A549 (cell line): ENCODE results near the gene TXNIP. TPM values are rescaled to one million over a fixed set of nuclear protein-coding genes. Genes with fewer than 3 reads are reported as not detected.
A peak's percentile ranks its signal among the peaks of the same experiment; 100 is the strongest.

Experiments used
- BCL3 ChIP-seq: fragments of >200 bp; sonication (Bioruptor Twin); formaldehyde crosslinking; IDR thresholded peaks from 3 replicates; pipeline ENCODE4 v1.6.1; 2016
- CBX2 ChIP-seq: fragments of 200-600 bp; sonication (generic); IDR thresholded peaks from 2 replicates; pipeline ENCODE4 v1.6.1; 2016; ENCODE audit warnings: low read depth, mild to moderate bottlenecking, borderline replicate concordance
- CBX8 ChIP-seq: fragments of 200-600 bp; sonication (generic); IDR thresholded peaks from 2 replicates; pipeline ENCODE4 v1.6.1; 2016
- EHF ChIP-seq: fragments of 250-450 bp; sonication (Bioruptor Pico); IDR thresholded peaks from 2 replicates; pipeline ENCODE4 v1.5.0; 2020; ENCODE audit warnings: mild to moderate bottlenecking
- GATA3 ChIP-seq: IDR thresholded peaks from 2 replicates; pipeline ENCODE4 v1.6.1; 2012; ENCODE audit warnings: borderline replicate concordance
- HEYL ChIP-seq: fragments of 250-450 bp; sonication (Bioruptor Pico); IDR thresholded peaks from 2 replicates; pipeline ENCODE4 v1.8.0; 2021; ENCODE audit warnings: mild to moderate bottlenecking, moderate library complexity
- HMGXB4 ChIP-seq: fragments of 250-450 bp; sonication (Bioruptor Pico); IDR thresholded peaks from 2 replicates; pipeline ENCODE4 v1.5.0; 2021; ENCODE audit warnings: mild to moderate bottlenecking, moderate library complexity, borderline replicate concordance
- HOXA7 ChIP-seq: fragments of 250-450 bp; sonication (Bioruptor Pico); IDR thresholded peaks from 2 replicates; pipeline ENCODE4 v1.5.0; 2020; ENCODE audit warnings: mild to moderate bottlenecking, moderate library complexity
- JUN ChIP-seq, 2 experiments: fragments of >200 bp; sonication (Bioruptor Twin); formaldehyde crosslinking; IDR thresholded peaks; 2 replicates in 1 of 2; 3 replicates in 1 of 2; pipeline ENCODE4 v1.6.1; 2016 to 2017
- KDM1A ChIP-seq: fragments of 200-600 bp; sonication (generic); IDR thresholded peaks from 2 replicates; pipeline ENCODE4 v1.6.1; 2016; ENCODE audit warnings: low read depth, mild to moderate bottlenecking
- KDM5A ChIP-seq: fragments of 200-600 bp; sonication (generic); IDR thresholded peaks from 2 replicates; pipeline ENCODE4 v1.6.1; 2016; ENCODE audit warnings: antibody characterized with exemption, mild to moderate bottlenecking
- MAX ChIP-seq: IDR thresholded peaks from 2 replicates; pipeline ENCODE4 v1.6.1; 2012
- MAZ ChIP-seq: fragments of 150-350 bp; IDR thresholded peaks from 2 replicates; pipeline ENCODE4 v1.6.1; 2014; ENCODE audit warnings: antibody characterized with exemption, low read depth, low read length, borderline replicate concordance
- NPAS2 ChIP-seq: fragments of 250-450 bp; sonication (Bioruptor Pico); IDR thresholded peaks from 2 replicates; pipeline ENCODE4 v1.8.0; 2022; ENCODE audit warnings: mild to moderate bottlenecking, moderate library complexity, borderline replicate concordance
- PHF8 ChIP-seq: fragments of 200-600 bp; sonication (generic); IDR thresholded peaks from 2 replicates; pipeline ENCODE4 v1.6.1; 2016; ENCODE audit warnings: low read depth, mild to moderate bottlenecking, antibody characterized with exemption, moderate library complexity, borderline replicate concordance
- POLR2AphosphoS2 ChIP-seq: conservative IDR thresholded peaks from 2 replicates; pipeline ENCODE4 v1.6.1; 2012; ENCODE audit warnings: low read length, improper control_type of control experiment, inconsistent platforms
- RARB ChIP-seq: fragments of 250-450 bp; sonication (Bioruptor Pico); IDR thresholded peaks from 2 replicates; pipeline ENCODE4 v1.8.0; 2021; ENCODE audit warnings: mild to moderate bottlenecking, moderate library complexity
- RCOR1 ChIP-seq: fragments of 150-350 bp; IDR thresholded peaks from 2 replicates; pipeline ENCODE4 v1.6.1; 2014; ENCODE audit warnings: antibody characterized with exemption, low read length, low read depth
- REST ChIP-seq: fragments of 200-600 bp; sonication (generic); IDR thresholded peaks from 2 replicates; pipeline ENCODE4 v1.6.1; 2016; ENCODE audit warnings: antibody characterized with exemption, mild to moderate bottlenecking, moderate library complexity
- SMC3 ChIP-seq: fragments of >200 bp; sonication (Bioruptor Twin); formaldehyde crosslinking; IDR thresholded peaks from 3 replicates; pipeline ENCODE4 v1.6.1; 2018; ENCODE audit warnings: inconsistent platforms
- TP53 ChIP-seq: fragments of 250-450 bp; sonication (Bioruptor Pico); IDR thresholded peaks from 2 replicates; pipeline ENCODE4 v1.5.0; 2021; ENCODE audit warnings: mild to moderate bottlenecking, moderate library complexity
- USF2 ChIP-seq: fragments of 450-650 bp; IDR thresholded peaks from 2 replicates; pipeline ENCODE4 v1.6.1; 2014; ENCODE audit warnings: antibody characterized with exemption
- polyA plus RNA-seq, 4 experiments: library from polyadenylated mRNA; depleted of rRNA in 3 of 4; stranded (reverse); fragments of >200 nt; fragmentation: RNase III in 1 of 4; extraction: RNeasy Plus Mini Kit Qiagen cat#74134 plus additional on column Dnase treatment in 1 of 4; gene quantifications; 2 replicates in 3 of 4; 3 replicates in 1 of 4; pipeline ENCODE4 v1.2.3, GENCODE V29; 2011 to 2017

Gene TXNIP
- polyA plus RNA-seq, 2 of the 4 experiments (the other 2 are of a cell fraction): 3.1 TPM; not detected in 1

- no peak for TF ChIP-seq CBX2
- TF ChIP-seq BCL3: no peak
- TF ChIP-seq HOXA7 (CRISPR knock-in tag): no peak
- 0 out of 2 replicates have a peak, but pooled peaks have one; percentile 50 for TF ChIP-seq EHF
- TF ChIP-seq RARB (CRISPR knock-in tag): no peak
- no peak for TF ChIP-seq JUN (IDR thresholded peaks at IDR 0.05)
- TF ChIP-seq POLR2AphosphoS2: no peak
- peak; percentile 29; the same call in 1 of the 2 replicates for TF ChIP-seq PHF8
- no peak for TF ChIP-seq GATA3
- no peak for TF ChIP-seq HEYL (CRISPR knock-in tag)
- peak; percentile 68; the same call in 1 of the 2 replicates for TF ChIP-seq USF2
- TF ChIP-seq SMC3: no peak
- TF ChIP-seq NPAS2 (CRISPR knock-in tag): peak; percentile 73; the same call in 1 of the 2 replicates
- TF ChIP-seq KDM1A: no peak
- no peak for TF ChIP-seq RCOR1
- no peak for TF ChIP-seq MAZ
- TF ChIP-seq CBX8: no peak
- TF ChIP-seq MAX: peak; percentile 99
- no peak for TF ChIP-seq KDM5A
- TF ChIP-seq HMGXB4: no peak
- TF ChIP-seq TP53 (CRISPR knock-in tag): 0 out of 2 replicates have a peak, but pooled peaks have one; percentile 47
- TF ChIP-seq REST: no peak
Observed at GRCh38 chr1:145996433-145997015, at the start of gene TXNIP (continued).
